KOPT-K1 (cell line): ENCODE results near the gene EXOC4.

Source experiments
- H3K27ac ChIP-seq: fragments of 200-600 bp; sonication (generic); 2 replicates; pipeline ENCODE4 v1.5.1; 2016; ENCODE audit warnings: antibody characterized with exemption, mild to moderate bottlenecking, low read depth, low read length; ENCODE audit not compliant: poor library complexity, severe bottlenecking
- H3K36me3 ChIP-seq: fragments of 200-600 bp; sonication (generic); 2 replicates; pipeline ENCODE4 v1.5.1; 2017; ENCODE audit warnings: antibody characterized with exemption, mild to moderate bottlenecking, low read length, moderate library complexity; ENCODE audit not compliant: insufficient read depth
- H3K9me3 ChIP-seq: fragments of 200-600 bp; sonication (generic); 2 replicates; pipeline ENCODE4 v1.5.1; 2017; ENCODE audit warnings: antibody characterized with exemption, low read length, mild to moderate bottlenecking; ENCODE audit not compliant: insufficient read depth, poor library complexity, severe bottlenecking

Gene EXOC4

DNA sequence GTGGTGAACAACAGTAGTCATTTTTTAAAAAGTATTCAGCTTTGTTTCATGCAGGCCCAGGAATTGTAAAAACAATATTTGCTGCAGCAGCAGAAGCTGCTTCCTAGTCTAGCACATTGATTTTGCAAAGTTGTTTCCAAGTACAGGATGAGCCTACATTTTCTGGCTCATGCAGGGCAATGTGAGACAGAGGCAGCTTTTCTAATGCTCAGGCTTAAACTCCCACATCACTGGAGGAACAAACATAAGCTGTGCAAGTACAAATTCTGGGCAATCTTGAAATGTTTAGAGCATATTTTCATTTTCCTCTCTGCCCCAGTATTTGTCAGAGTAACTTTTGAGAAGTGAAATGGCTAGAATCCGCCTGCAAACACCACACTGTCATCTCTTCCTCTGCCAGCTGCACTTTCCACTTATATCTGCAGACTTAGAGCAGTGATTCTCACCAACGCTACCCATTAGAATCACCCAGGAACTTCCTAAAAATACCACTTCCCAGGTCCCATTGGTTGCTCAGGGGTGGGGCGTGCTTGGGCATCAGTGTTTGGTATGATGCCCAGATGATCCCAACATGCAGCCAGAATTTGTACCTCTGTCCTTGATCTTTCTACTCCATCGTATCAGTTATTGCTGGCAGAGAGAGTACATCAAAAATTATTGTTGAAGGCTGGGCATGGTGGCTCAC is 570.1 kb downstream of the EXOC4 start:
- H3K9me3 ChIP-seq: no peaks in the 10 kb centered on the region
- H3K27ac ChIP-seq: no peak overlapping the region
- H3K36me3 ChIP-seq: no peaks in the 10 kb centered on the region

DNA sequence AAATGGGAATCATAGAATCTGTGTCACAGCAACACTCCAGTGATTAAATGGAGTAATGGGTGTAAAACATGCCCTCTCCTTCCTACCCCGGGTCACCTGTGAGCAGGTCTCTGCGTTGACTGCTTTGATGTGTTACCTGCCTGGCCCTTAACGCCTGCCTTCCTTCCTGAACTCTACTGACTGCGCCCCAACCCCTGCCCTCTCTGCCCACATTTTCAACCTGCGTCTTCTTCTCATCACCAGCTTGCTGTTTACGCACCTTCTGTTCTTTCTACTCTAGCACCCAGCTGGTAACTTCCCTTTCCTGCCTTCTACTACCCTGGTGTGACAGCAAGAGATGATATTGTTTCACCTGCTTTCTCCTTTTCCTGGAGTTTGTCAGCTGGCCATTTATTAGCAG is 571.3 kb downstream of the EXOC4 start:
- Histone ChIP-seq H3K36me3 (no peaks in the 10 kb centered on the region), H3K9me3 (no peaks in the 10 kb centered on the region), H3K27ac (no peak overlapping the region)

DNA sequence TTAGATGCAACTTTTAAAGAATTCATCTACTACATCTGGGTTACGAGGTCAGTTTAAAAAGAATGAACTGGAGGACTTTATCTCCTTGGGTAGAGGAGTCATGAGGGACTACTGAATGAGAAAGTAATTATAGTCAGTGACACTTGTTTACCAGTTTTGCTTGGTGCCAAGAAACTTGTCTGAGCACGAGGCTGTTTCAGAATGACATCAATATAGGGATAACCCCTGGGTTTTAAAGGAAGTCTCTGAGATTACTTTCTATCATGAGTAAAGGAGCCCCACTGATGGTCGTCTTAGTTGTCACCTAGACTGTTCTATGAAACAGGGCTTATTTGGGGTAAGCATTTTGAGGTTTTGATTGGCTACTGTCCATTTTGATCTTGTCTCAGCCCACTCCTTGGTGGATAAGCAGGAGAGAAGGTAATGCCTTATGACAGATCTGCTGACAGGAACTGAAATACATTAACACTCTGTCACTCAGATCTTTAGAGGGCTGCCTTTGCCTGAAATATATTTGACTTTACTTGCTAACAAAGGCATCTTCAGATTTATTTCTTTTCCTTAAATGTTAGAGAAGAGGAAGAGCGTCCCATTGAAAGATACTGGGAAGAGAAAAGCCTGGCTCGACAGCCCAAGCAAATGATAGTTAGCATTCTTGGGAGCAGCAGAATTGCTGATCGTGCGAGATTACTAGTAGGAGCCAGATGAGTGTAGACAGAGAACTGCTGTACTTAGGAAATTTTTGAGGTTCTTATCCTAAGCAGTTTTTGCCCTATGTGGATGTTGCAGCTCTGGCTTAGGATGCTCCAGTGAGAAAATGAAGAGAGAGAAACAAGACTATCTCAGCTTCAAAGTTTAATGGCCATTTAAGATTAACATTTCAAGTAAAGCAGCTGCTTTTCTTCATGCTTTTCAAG is 575.1 kb downstream of the EXOC4 start:
- peaks cover 19% of the 10 kb centered on the region for H3K9me3 ChIP-seq
- H3K36me3 ChIP-seq: no peaks in the 10 kb centered on the region
- H3K27ac ChIP-seq: no peak overlapping the region

DNA sequence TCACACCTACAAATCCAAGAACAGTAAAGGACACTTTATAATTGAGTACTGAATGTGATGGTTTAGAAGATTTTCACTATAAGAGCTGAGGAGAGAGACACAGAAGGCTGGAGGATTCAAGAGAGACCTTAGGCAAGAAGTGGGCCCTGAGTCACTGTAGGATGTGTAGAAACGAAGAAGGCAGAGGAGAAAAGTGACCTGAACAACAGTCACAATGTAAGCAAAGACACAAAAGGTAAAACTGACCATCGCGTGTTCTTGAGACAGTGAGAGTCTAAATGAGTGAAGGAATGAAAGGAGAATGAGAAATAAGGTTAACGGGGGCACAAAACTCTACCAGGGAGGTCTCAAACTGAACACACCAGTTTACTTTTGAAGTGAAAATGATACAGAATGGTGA is 576.0 kb downstream of the EXOC4 start:
- Histone ChIP-seq H3K27ac (no peak overlapping the region), H3K9me3 (peaks cover 19% of the 10 kb centered on the region), H3K36me3 (no peaks in the 10 kb centered on the region)

DNA sequence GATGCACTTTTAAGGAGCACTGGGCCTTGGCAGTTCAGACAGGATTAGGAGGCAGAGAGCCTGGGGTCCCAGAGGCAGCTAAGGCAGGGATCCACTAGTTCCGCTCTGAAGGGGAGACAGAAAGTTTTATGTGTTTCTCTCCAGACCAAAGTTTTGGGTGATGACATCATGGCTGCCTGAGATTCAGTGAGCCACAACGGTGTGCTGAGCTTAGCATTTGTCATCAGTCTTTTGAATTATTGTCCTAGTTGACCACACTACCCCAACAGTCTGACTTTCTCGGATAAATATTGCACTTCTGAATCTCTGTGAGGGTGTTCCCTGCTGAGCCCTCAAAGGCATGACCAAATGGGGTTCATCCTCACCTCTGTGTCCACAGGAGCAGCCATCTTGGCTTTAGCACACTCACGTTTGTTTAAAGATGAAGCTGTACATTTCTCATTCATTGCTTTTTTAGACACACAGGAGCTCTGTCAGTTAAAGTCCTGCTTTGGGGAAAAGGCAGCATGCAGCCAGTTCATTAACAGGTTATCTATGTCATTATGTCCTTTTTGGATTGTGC is 576.5 kb downstream of the EXOC4 start:
- Histone ChIP-seq H3K27ac (no peak overlapping the region), H3K9me3 (peaks cover 19% of the 10 kb centered on the region)

DNA sequence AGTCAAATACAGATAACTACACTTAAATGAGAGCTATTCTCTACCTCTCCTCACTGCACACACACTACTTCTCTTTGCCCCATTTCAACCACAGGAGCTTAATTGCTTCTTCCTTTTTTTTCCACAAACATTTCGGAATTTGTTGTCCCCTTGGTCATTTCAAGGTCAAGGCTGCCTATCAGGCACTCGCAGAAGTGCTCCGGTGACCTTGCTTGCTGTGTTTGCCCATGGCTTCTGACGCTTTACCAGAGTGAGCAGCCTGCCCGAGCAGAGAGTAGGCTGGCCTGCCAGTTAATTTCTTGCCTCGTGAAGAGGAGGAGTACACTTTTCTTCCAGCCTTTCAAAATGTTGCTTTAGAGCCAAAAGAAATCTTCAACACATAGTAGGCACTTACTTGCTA is 577.2 kb downstream of the EXOC4 start:
- Histone ChIP-seq H3K9me3 (peaks cover 19% of the 10 kb centered on the region), H3K27ac (no peak overlapping the region), H3K36me3 (no peaks in the 10 kb centered on the region)

More for the DNA sequence above, 576.5 kb downstream of the EXOC4 start:
- no peaks in the 10 kb centered on the region for H3K36me3 ChIP-seq

DNA sequence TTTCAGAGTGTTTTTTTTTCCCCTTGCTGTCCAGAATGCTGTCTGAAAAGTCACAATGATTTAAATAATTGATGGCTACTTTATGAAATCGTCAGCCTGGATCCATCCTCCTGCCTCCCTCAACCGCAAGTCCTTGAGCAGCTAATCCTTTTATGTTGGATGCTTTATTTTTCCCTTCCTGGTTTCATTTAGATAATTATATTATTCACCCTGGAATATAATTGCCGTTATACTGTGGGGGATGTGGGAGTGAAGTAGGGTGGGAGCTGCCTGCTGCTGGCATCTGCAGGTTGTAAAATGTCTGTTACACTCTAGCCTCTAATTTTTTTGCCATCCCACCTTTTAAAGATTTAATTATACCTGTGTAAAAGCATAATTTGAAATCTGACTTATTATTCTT is 583.8 kb downstream of the EXOC4 start:
- Histone ChIP-seq H3K27ac (no peak overlapping the region), H3K36me3 (no peaks in the 10 kb centered on the region), H3K9me3 (peaks cover 11% of the 10 kb centered on the region)

DNA sequence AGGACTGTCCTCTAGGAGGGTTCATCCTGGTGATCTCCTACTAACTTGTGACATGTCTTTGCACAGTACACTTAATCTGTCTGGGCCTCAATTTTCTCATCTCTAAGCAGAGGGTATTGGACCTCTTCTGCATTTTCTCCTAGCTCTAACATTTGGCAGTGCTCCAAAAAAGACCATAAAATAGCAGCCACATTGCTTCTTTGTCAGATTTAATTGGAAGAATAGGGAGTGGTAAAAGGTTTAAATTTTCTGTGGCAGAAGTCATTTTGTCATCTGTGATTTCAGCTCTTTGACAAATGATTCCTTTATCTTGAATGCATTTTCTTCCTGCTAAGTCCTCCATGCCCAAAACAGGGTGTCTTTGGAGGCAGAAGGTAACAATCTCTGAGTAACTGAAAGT is 584.3 kb downstream of the EXOC4 start:
- no peaks in the 10 kb centered on the region for H3K36me3 ChIP-seq
- H3K27ac ChIP-seq: no peak overlapping the region
- peaks cover 6% of the 10 kb centered on the region for H3K9me3 ChIP-seq

DNA sequence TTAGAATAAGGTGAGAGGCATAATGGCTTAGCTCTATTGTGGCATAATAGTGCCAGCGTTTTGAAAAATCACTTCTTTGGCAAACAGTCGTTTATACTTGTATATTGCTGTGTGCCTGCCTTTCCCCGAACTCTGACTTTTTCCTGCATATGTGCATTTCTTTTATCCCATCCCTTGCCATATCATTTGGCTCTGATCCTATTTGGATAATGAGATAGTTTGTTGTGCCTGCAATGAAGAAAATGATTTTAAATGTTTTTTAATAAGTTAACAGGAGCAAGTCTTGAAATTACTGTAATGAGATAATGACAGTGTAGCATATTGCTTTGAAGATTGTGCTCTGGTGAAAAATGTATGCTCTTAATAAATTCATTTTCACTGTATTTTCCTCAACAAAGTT is 586.2 kb downstream of the EXOC4 start:
- no peaks in the 10 kb centered on the region for H3K9me3 ChIP-seq
- H3K27ac ChIP-seq: no peak overlapping the region
- no peaks in the 10 kb centered on the region for H3K36me3 ChIP-seq

DNA sequence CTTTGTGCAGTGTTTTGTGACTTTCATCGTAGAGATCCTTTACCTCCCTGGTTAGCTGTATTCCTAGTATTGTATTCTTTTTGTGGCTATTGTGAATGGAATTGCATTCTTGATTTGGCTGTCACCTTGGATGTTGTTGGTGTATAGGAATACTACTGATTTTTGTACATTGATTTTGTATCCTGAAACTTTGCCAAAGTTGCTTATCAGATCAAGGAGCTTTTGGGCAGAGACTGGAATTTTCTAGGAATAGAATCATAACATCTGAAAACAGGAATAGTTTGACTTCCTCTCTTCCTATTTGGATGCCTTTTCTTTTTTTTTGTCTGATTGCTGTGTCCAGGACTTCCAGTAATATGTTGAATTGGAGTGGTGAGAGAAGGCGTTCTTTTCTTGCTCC is 590.5 kb downstream of the EXOC4 start:
- Histone ChIP-seq H3K27ac (no peak overlapping the region), H3K9me3 (no peaks in the 10 kb centered on the region), H3K36me3 (no peaks in the 10 kb centered on the region)

DNA sequence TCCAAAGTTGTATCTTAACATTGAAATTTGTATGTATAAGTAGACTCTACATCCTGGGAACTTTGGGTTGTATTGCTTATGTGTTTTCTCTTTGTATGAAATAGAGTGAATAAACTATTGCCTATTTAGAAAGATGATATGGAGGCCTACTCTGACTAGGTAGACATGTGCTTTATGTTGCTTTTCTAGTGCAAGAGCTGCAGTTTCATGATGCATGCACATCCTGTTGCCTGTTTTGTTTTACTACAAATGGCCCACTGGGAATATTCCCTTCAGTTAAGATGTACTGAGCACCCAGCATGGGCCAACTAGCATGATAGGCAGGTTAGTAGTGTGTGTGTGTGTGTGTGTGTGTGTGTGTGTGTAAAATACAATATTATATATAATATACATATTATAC is 592.1 kb downstream of the EXOC4 start:
- Histone ChIP-seq H3K9me3 (no peaks in the 10 kb centered on the region), H3K27ac (no peak overlapping the region), H3K36me3 (no peaks in the 10 kb centered on the region)

DNA sequence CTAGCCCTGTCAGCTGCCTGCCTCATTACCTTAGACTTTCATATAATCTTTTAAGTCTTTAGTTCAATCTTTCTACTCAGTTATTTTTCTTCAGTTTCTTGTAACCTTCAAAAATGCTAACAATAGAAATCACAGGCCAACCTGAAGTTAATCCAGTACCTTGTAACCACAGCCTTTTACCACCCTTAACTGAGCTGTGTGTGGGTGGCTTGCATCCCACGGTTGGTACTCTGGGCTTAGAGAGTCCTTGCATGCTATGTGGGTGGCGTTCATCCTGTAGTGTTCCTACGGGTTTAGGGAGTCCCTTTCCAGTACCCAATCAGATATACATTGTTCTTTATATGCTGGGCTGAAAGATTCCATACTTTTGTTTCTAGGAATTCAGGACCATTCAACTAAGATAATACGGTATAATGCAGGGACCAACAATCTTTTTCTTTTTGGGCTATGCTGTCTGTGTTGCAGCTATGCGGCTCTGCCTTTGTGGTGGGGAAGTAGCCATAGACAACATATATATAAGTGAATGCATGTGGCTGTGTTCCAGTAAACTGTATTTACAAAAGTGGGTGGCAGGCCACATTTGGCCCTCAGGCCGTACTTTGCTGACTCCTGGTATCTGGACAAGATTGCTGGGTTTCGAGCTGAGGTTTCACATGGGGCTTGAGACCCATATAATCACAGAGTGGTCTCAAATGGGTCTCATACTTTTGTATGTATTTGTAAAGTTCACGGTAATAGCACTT is 593.5 kb downstream of the EXOC4 start:
- H3K27ac ChIP-seq: no peak overlapping the region
- H3K9me3 ChIP-seq: no peaks in the 10 kb centered on the region
- no peaks in the 10 kb centered on the region for H3K36me3 ChIP-seq

DNA sequence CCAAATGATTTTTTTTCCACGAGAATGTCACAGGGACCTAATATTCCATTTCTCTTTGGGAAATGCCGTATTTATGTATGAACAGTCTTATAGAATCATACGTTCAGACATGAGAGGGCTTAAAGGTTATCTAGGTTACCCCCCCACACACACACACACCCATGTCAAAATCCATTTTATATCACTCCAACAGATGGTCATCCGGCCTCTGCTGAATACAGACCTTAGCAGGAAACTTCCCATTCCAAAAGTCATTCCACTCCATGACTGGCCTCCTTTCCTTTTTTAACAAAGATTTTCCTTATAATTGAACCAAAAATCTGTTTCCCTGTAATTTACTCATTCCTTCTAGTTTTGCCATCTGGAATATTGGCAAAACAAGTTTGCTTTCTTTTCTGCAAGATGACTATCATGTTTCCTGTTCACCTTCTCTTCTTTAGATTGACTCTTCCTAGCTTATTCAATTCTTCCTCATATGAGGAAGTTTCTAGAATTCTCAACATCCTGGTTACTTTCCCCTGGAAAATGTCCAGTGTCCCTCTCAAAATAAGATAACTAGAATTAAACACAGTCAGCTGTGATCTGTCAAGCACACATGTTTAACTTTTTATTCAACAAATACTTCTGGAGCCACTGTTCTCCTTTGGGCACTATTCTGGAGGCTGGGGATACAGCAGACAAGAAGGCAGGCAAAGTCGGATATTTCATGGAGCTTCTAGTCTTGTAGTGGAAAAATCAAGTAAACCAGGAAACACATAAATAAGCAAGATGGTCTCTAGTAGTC is 597.8 kb downstream of the EXOC4 start:
- H3K36me3 ChIP-seq: no peaks in the 10 kb centered on the region
- H3K9me3 ChIP-seq: no peaks in the 10 kb centered on the region
- no peak overlapping the region for H3K27ac ChIP-seq

DNA sequence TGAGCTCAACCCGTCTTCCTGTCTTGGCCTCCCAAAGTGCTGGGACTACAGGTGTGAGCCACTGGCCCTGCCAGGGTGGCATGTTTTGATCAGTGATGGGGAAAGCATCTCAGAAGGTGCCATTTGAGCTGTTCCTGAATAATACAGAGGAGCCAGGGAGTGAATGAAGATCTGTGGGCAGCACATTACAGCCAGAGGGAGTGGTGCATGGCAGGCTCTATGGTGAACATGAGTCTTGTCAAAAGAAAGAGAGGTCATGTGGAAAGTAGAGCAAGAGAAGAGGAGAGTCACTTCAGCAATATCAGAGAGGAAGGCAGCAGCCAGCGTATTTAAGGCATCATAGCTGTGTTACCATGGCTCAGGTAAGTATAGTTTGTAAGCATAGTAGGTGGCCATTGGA is 598.5 kb downstream of the EXOC4 start:
- H3K36me3 ChIP-seq: no peaks in the 10 kb centered on the region
- H3K9me3 ChIP-seq: no peaks in the 10 kb centered on the region
- H3K27ac ChIP-seq: no peak overlapping the region
